OCI-LY3 (cell line): ENCODE measurements around the gene PHPT1.
A peak's percentile ranks its signal among the peaks of the same experiment; 100 is the strongest.
"Not testable (repeated sequence)": the region's sequence is repeated elsewhere in the genome, so short reads cannot be mapped to it uniquely, and the experiment has no call there.

Source experiments
- EZH2phosphoT487 ChIP-seq: fragments of 200-600 bp; shearing (Covaris generic); IDR thresholded peaks from 2 replicates; pipeline ENCODE4 v1.6.1; 2018; ENCODE audit warnings: antibody characterized with exemption, mixed run types, low read depth
- TF ChIP-seq, protein P1 (sequence below): fragments of 200-600, 300-600 bp; sonication (generic); IDR thresholded peaks from 2 replicates; pipeline ENCODE4 v1.5.1; 2014; ENCODE audit warnings: antibody characterized with exemption, low read length, low read depth

DNA sequence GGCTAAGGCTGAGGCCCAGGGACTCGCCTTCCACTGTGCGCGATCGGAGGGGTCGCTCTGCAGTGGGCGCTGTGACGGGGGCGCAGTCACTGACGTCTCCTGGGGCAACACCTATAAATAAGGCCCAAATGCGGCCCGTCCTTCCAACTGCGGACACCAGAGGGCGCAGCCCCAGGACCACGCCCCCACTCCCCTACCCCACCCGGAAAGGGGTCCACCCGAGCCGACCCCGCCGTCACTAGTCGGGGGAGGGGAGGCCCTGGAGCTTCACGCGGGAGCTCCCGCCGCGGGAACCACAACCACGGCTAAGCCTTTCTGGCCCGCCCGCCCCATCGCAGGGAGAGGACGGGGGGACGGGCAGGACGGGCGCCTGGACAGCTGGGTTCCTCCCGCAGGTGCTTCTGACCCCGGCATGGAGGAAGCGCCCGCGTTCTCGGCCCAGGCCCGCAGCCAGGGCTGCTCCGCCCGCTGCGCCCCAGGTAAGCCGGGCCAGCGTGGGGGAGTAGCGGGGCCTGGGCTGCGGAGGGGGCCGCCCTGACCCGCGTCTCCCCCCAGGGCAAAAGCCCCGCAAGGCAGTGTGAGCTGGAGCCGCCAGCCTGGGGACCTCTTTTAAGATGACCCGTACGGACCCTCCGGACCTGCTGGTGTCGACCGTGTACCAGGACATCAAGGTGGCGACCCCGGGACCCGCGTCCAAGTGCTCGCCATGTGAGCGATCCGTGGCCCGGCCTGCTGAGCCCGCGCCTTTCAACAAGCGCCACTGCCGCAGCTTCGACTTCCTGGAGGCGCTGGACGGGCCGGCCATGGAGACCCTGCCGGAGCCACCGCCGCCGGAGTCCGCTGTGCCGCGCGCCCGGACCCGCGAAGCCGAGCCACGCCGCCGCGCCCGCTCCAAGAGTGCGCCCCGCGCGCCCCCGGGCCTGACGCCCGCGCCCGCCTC, 5.1 kb upstream of the PHPT1 start:
- TF ChIP-seq, protein P1, sequence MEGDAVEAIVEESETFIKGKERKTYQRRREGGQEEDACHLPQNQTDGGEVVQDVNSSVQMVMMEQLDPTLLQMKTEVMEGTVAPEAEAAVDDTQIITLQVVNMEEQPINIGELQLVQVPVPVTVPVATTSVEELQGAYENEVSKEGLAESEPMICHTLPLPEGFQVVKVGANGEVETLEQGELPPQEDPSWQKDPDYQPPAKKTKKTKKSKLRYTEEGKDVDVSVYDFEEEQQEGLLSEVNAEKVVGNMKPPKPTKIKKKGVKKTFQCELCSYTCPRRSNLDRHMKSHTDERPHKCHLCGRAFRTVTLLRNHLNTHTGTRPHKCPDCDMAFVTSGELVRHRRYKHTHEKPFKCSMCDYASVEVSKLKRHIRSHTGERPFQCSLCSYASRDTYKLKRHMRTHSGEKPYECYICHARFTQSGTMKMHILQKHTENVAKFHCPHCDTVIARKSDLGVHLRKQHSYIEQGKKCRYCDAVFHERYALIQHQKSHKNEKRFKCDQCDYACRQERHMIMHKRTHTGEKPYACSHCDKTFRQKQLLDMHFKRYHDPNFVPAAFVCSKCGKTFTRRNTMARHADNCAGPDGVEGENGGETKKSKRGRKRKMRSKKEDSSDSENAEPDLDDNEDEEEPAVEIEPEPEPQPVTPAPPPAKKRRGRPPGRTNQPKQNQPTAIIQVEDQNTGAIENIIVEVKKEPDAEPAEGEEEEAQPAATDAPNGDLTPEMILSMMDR = peak; percentile 50
- TF ChIP-seq EZH2phosphoT487 = not testable (repeated sequence)
